GM12878 (cell line): ENCODE data around the gene CYP1A1. TPM values are rescaled to one million over a fixed set of nuclear protein-coding genes. Genes with fewer than 3 reads are reported as not detected.

ENCODE experiments used
- BCL3 ChIP-seq: IDR thresholded peaks from 2 replicates; pipeline ENCODE4 v1.6.1; 2011; ENCODE audit warnings: borderline replicate concordance, low read depth, mild to moderate bottlenecking, moderate library complexity, low read length; ENCODE audit not compliant: insufficient read depth, poor library complexity, severe bottlenecking
- BCLAF1 ChIP-seq: fragments of 450-650 bp; IDR thresholded peaks from 2 replicates; pipeline ENCODE4 v1.6.1; 2017; ENCODE audit warnings: antibody characterized with exemption, mild to moderate bottlenecking, moderate library complexity
- CTCF ChIP-seq, 3 experiments: IDR thresholded peaks in 2 of 3; conservative IDR thresholded peaks in 1 of 3; 2 replicates each; pipeline ENCODE4 v1.5.1; 2011; ENCODE audit warnings: low read depth in 3 of 3, low read length in 3 of 3, mild to moderate bottlenecking in 3 of 3, control low read depth in 2 of 3, moderate library complexity in 2 of 3, inconsistent platforms in 1 of 3, mixed read lengths in 1 of 3; ENCODE audit not compliant: control insufficient read depth in 2 of 3, insufficient read depth in 1 of 3; ENCODE audit errors: extremely low read depth in 1 of 3
- EED ChIP-seq: sonication (generic); IDR thresholded peaks from 2 replicates; pipeline ENCODE4 v1.6.1; 2016; ENCODE audit warnings: antibody characterized with exemption, low read depth
- EP300 ChIP-seq, 2 experiments: fragments of 150-350 bp in 1 of 2; IDR thresholded peaks; 2 replicates each; pipeline ENCODE4 v1.6.1; 2011 to 2012; ENCODE audit warnings: low read depth in 2 of 2, low read length in 2 of 2, borderline replicate concordance in 1 of 2, improper control_type of control experiment in 1 of 2, inconsistent platforms in 1 of 2; ENCODE audit not compliant: control insufficient read depth in 1 of 2
- GABPA ChIP-seq: IDR thresholded peaks from 2 replicates; pipeline ENCODE4 v1.6.1; 2014; ENCODE audit warnings: antibody characterized with exemption, low read depth, mild to moderate bottlenecking, inconsistent platforms
- IRF4 ChIP-seq: IDR thresholded peaks from 2 replicates; pipeline ENCODE4 v1.6.1; 2011; ENCODE audit warnings: low read depth, low read length
- JUND ChIP-seq: IDR thresholded peaks from 2 replicates; pipeline ENCODE4 v1.6.1; 2012; ENCODE audit warnings: low read depth, mild to moderate bottlenecking, low read length, improper control_type of control experiment, moderate library complexity
- MLLT1 ChIP-seq: fragments of 450-650 bp; IDR thresholded peaks from 2 replicates; pipeline ENCODE4 v1.6.1; 2016; ENCODE audit warnings: mild to moderate bottlenecking
- MYC ChIP-seq: IDR thresholded peaks from 2 replicates; pipeline ENCODE4 v1.6.1; 2011; ENCODE audit warnings: mild to moderate bottlenecking, low read length, moderate library complexity, inconsistent platforms; ENCODE audit not compliant: insufficient read depth, insufficient replicate concordance, insufficient read length, severe bottlenecking
- NR2F1 ChIP-seq: fragments of 450-650 bp; conservative IDR thresholded peaks from 2 replicates; pipeline ENCODE4 v1.6.1; 2017; ENCODE audit warnings: mild to moderate bottlenecking
- NRF1 ChIP-seq: conservative IDR thresholded peaks from 2 replicates; pipeline ENCODE4 v1.6.1; 2011; ENCODE audit warnings: mild to moderate bottlenecking, low read depth, low read length, improper control_type of control experiment
- POU2F2 ChIP-seq: IDR thresholded peaks from 3 replicates; pipeline ENCODE4 v1.6.1; 2011; ENCODE audit warnings: low read depth, mild to moderate bottlenecking, low read length, borderline replicate concordance
- RAD51 ChIP-seq: fragments of 450-650 bp; IDR thresholded peaks from 2 replicates; pipeline ENCODE4 v1.6.1; 2016; ENCODE audit warnings: moderate library complexity, mild to moderate bottlenecking, inconsistent platforms
- TCF7 ChIP-seq: IDR thresholded peaks from 2 replicates; pipeline ENCODE4 v1.6.1; 2014; ENCODE audit warnings: antibody characterized with exemption, borderline replicate concordance
- ZBTB4 ChIP-seq: fragments of 450-650 bp; formaldehyde crosslinking; IDR thresholded peaks from 2 replicates; pipeline ENCODE4 v1.4.0; 2022; ENCODE audit warnings: mild to moderate bottlenecking, moderate library complexity
- polyA plus RNA-seq, 11 experiments: library from polyadenylated mRNA; depleted of rRNA in 4 of 11; unstranded in 6 of 11; stranded (reverse) in 5 of 11; fragments of >200 nt; fragmentation: Nextera tagmentation in 4 of 11; fragmentation: Illumina TruSeq in 1 of 11; extraction: Ambion mirVana in 4 of 11; extraction: Trizol in 1 of 11; gene quantifications; 1 replicate in 1 of 11; 2 replicates in 10 of 11; pipeline versions ENCODE4 v1.2.1 to v1.2.3, GENCODE V29; 2011 to 2016; ENCODE audit warnings: inconsistent platforms in 2 of 11, missing spikeins in 2 of 11, low read depth in 1 of 11
- total RNA-seq, 4 experiments: library from RNA; depleted of rRNA in 3 of 4; stranded (reverse); fragments of >200 nt in 3 of 4; fragmentation: Illumina TruSeq in 1 of 4; extraction: Trizol in 1 of 4; gene quantifications; 2 replicates each; pipeline versions ENCODE4 v1.2.1 to v1.2.3, GENCODE V29; 2013 to 2021

CYP1A1 gene
- total and polyA plus RNA-seq, 10 of the 15 experiments (the other 5 are each of a cell fraction or from before 2014, with no cell fraction given), result 0.04 to 0.71 (median 0.07) TPM; not detected in 4

- TF ChIP-seq ZBTB4 (no peak), IRF4 (no peak), NRF1 (no peak), GABPA (peak; percentile 97), POU2F2 (no peak), BCL3 (no peak), RAD51 (no peak), MYC (no peak), EED (no peak; the same call in 1 of the 2 replicates), TCF7 (no peak), CTCF (IDR thresholded peaks at IDR 0.05 in 2 of 3, conservative IDR thresholded peaks at IDR 0.05 in 1 of 3; ENCODE audit: control insufficient read depth in 2 of 3, extremely low read depth in 1 of 3, insufficient read depth in 1 of 3, low read depth in 3 of 3, low read length in 3 of 3) (no peak), BCLAF1 (no peak), JUND (no peak), NR2F1 (no peak; the same call in 1 of the 2 replicates), MLLT1 (peak; percentile 68; the same call in 1 of the 2 replicates), EP300 (IDR thresholded peaks at IDR 0.05; ENCODE audit: borderline replicate concordance in 1 of 2, control insufficient read depth in 1 of 2, low read depth in 2 of 2, low read length in 2 of 2) (no peak)
Observed at GRCh38 chr15:74695597-74696397, 29.5 kb downstream of the CYP1A1 start, which contains the start of gene EDC3 (continued).
